Spleen (tissue), 11 donors: ENCODE results near the gene DDX17. TPM values are rescaled to one million over a fixed set of nuclear protein-coding genes. Genes with fewer than 3 reads are reported as not detected.

Source experiments
- DNase-seq: peaks from one replicate; pipeline ENCODE4 v3.0.0-alpha.2; 2020
- H3K27ac ChIP-seq, 8 donors: fragments of 200-600 bp; sonication (generic) in 7 of 8; 1 replicate in 4 of 8; 2 replicates in 4 of 8; pipeline versions ENCODE4 v1.5.0 to v1.8.0; 2016 to 2021; ENCODE audit warnings: inconsistent platforms in 4 of 8, mild to moderate bottlenecking in 4 of 8, moderate library complexity in 1 of 8
- H3K27me3 ChIP-seq, 7 donors: fragments of 200-600 bp; sonication (generic) in 6 of 7; replicated peaks in 1 of 7; 1 replicate in 4 of 7; 2 replicates in 3 of 7; pipeline versions ENCODE4 v1.5.0 to v1.8.0; 2016 to 2021; ENCODE audit warnings: inconsistent platforms in 3 of 7, mild to moderate bottlenecking in 1 of 7
- H3K36me3 ChIP-seq, 6 donors: fragments of 200-600 bp; sonication (generic) in 5 of 6; 1 replicate in 4 of 6; 2 replicates in 2 of 6; pipeline versions ENCODE4 v1.5.0 to v1.8.0; 2016 to 2021; ENCODE audit warnings: inconsistent platforms in 2 of 6
- H3K4me1 ChIP-seq, 6 donors: fragments of 200-600 bp; sonication (generic) in 5 of 6; 1 replicate in 3 of 6; 2 replicates in 3 of 6; pipeline versions ENCODE4 v1.5.0 to v1.8.0; 2016 to 2021; ENCODE audit warnings: inconsistent platforms in 3 of 6
- H3K4me3 ChIP-seq, 8 donors: fragments of 200-600 bp; sonication (generic) in 7 of 8; 1 replicate in 4 of 8; 2 replicates in 4 of 8; pipeline versions ENCODE4 v1.5.0 to v1.8.0; 2016 to 2021; ENCODE audit warnings: inconsistent platforms in 4 of 8, mild to moderate bottlenecking in 4 of 8, moderate library complexity in 2 of 8
- H3K9me3 ChIP-seq, 8 donors: fragments of 200-600 bp; sonication (generic) in 7 of 8; 1 replicate in 4 of 8; 2 replicates in 4 of 8; pipeline versions ENCODE4 v1.5.0 to v1.8.0; 2016 to 2021; ENCODE audit warnings: inconsistent platforms in 4 of 8
- CTCF ChIP-seq, 11 experiments: fragments of 200-600 bp in 7 of 11; fragments of 450-650 bp in 4 of 11; sonication (generic) in 4 of 11; IDR thresholded peaks in 8 of 11; conservative IDR thresholded peaks in 3 of 11; 1 replicate in 7 of 11; 2 replicates in 4 of 11; pipeline versions ENCODE4 v1.4.0 to v1.8.0; 2016 to 2021; ENCODE audit warnings: antibody characterized with exemption in 11 of 11, inconsistent platforms in 4 of 11, mild to moderate bottlenecking in 1 of 11
- POLR2A ChIP-seq, 3 donors: fragments of 450-650 bp; IDR thresholded peaks; one replicate each; pipeline ENCODE4 v1.5.1; 2017; ENCODE audit warnings: antibody characterized with exemption in 3 of 3, mild to moderate bottlenecking in 1 of 3
- POLR2AphosphoS5 ChIP-seq, 3 donors: sonication (generic); formaldehyde crosslinking; IDR thresholded peaks; one replicate each; pipeline ENCODE4 v1.5.1; 2017; ENCODE audit warnings: antibody characterized with exemption in 3 of 3
- WGBS, 5 donors: extraction: QIAGEN DNeasy Blood & Tissue Kit in 3 of 5; methylation state at CpG; one replicate each; pipeline versions ENCODE4 v1.1.5 to v1.1.7; 2013 to 2018; 5-methylcytosine and 5-hydroxymethylcytosine counted together
- intact Hi-C: fragments of 100-400 bp; cut with DNase I; formaldehyde crosslinking; loops from one replicate; pipeline ENCODE4 v1.15.0; 2023; ENCODE audit warnings: low total_unique reads
- polyA plus RNA-seq, 3 donors: library from polyadenylated mRNA; stranded (reverse); fragments of 200-250 nt; gene quantifications; one replicate each; pipeline ENCODE4 v1.2.1, GENCODE V29; 2013
- total RNA-seq, 7 donors: library from RNA; depleted of rRNA in 3 of 7; stranded (reverse); fragments of >200 nt in 3 of 7; fragmentation: NEBNext Ultra II Directional in 4 of 7; extraction: Animal tissue kit (Norgen Biotek cat#: 25700) in 4 of 7; gene quantifications; one replicate each; pipeline versions ENCODE4 v1.1.0 to v1.2.1, GENCODE V29; 2016 to 2021
- donor health status: healthy with polysubstance abuse.
- donor health status: DM: no; HTN: no; CAD: no; lungs with moderate emphysema.
- donor health status: DM: no; HTN: no; CAD: no.
- donor health status: Bipolar disorder and iron deficiency.
- donor health status: healthy.
- donor health status: DM: no; HTN: no; CAD: no.
- donor health status: DM: yes; HTN: yes; CAD: no.

Gene DDX17
- total and polyA plus RNA-seq, 10 donors = 150 to 818 (median 606) TPM

DNA sequence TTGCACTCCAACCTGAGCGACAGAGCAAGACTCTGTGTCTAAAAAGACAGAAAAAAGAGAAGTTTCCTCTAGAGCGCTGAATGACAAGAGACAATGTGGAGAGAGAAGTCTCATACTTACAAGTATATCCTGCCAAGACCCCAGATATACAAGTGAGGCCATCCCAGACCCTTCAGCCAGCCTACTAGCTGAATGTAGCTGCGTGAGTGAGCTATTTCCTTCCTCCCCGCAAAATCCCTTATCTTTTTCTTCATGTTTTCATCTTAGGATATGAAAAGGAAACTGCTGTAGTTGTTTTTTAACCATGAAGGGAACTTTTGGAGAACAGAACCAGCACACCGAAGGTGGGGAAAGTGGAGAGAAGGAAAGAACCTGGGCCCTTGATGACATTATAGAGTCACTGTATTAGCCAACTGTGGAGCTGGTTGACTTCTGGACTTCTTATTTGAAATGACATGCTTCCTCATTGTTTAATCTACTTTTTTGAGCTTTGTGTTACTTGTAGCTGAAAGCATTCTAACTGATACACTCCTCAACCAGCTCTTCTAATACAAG, 4.4 kb upstream of the DDX17 start:
- intact Hi-C loops = no loop called here
- no peak for DNase-seq
- WGBS, 5 donors = 50 to 71% (median 65%) methylated on average over 5 of the region's 5 CpGs
- Histone ChIP-seq H3K4me1 (peaks cover 0 to 10% (median 8%) of the 10 kb centered on the region in 6 donors), H3K27ac (no peak overlapping the region), H3K9me3 (no peaks in the 10 kb centered on the region), H3K4me3 (no peak overlapping the region), H3K36me3 (no peaks in the 10 kb centered on the region), H3K27me3 (peaks cover 0 to 3% (median 0%) of the 10 kb centered on the region in 7 donors)
- TF ChIP-seq POLR2A (IDR thresholded peaks at IDR 0.05) (no peak), POLR2AphosphoS5 (IDR thresholded peaks at IDR 0.05) (no peak), CTCF (IDR thresholded peaks at IDR 0.05 in 8 of 11, conservative IDR thresholded peaks at IDR 0.05 in 3 of 11) (no peak)

GRCh38 chr22:38505541-38506117, 482 bp downstream of the DDX17 start:
- Histone ChIP-seq H3K27ac (peak overlapping the region; percentile 94 to 100 (median 100)), H3K9me3 (no peaks in the 10 kb centered on the region), H3K4me1 (peaks cover 31 to 55% (median 48%) of the 10 kb centered on the region in 6 donors), H3K36me3 (peaks cover 0 to 38% (median 15%) of the 10 kb centered on the region in 6 donors), H3K4me3 (peak overlapping the region; percentile 66 to 89 (median 69)), H3K27me3 (peaks cover 0 to 3% (median 0%) of the 10 kb centered on the region in 7 donors)
- TF ChIP-seq POLR2AphosphoS5 (IDR thresholded peaks at IDR 0.05) = no peak
- intact Hi-C loops = no loop called here
- 0 to 1% (median 0%) methylated on average over 34 to 69 of the region's 69 CpGs for WGBS, 5 donors
- peak; percentile 91 for DNase-seq

- H3K4me1 ChIP-seq = peaks cover 31 to 62% (median 51%) of the 10 kb centered on the region in 6 donors
- H3K36me3 ChIP-seq = peaks cover 0 to 45% (median 22%) of the 10 kb centered on the region in 6 donors
- no peaks in the 10 kb centered on the region for H3K9me3 ChIP-seq
- TF ChIP-seq CTCF (IDR thresholded peaks at IDR 0.05 in 8 of 11, conservative IDR thresholded peaks at IDR 0.05 in 3 of 11) (no peak), POLR2AphosphoS5 (IDR thresholded peaks at IDR 0.05) (peak; percentile 69 to 70 (median 70)), POLR2A (IDR thresholded peaks at IDR 0.05) (peak in 1 of 3 donors; percentile 2)
- DNase-seq = peak; percentile 90
- WGBS, 5 donors = 1 to 2% (median 1%) methylated on average over 35 of the region's 35 CpGs
- intact Hi-C loops = no loop called here
- peak overlapping the region; percentile 94 to 100 (median 100) for H3K27ac ChIP-seq
- H3K27me3 ChIP-seq = peaks cover 0 to 3% (median 0%) of the 10 kb centered on the region in 7 donors
- peak overlapping the region; percentile 66 to 89 (median 69) for H3K4me3 ChIP-seq
These were observed 1.2 kb downstream of the DDX17 start for GRCh38 chr22:38504731-38505540.

DNA sequence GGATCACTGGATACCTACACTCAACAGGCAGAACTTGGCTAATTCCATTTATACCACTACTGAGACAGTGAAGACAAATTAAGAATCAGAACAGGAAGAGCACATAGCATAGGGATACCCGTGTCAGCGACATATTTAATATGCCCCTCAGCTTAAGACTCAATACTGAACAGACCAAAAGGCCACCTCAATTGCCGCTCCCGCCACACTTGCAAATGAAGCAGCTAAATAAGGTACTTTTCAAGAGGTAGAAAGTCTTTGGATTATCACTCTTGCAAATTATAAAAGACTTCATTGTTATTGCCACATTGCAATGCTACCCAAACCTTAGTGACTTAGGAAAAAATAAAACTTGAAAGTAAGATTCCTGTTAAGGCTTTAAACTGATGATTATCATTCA, 3.1 kb downstream of the DDX17 start:
- Histone ChIP-seq H3K27me3 (peaks cover 0 to 3% (median 0%) of the 10 kb centered on the region in 7 donors), H3K27ac (peak overlapping the region in 6 of 8 donors; percentile 35 to 100 (median 97)), H3K36me3 (peaks cover 0 to 64% (median 41%) of the 10 kb centered on the region in 6 donors), H3K4me1 (peaks cover 33 to 81% (median 65%) of the 10 kb centered on the region in 6 donors), H3K9me3 (no peaks in the 10 kb centered on the region), H3K4me3 (peak overlapping the region in 7 of 8 donors; percentile 13 to 89 (median 69))
- TF ChIP-seq POLR2AphosphoS5 (IDR thresholded peaks at IDR 0.05) (no peak), POLR2A (IDR thresholded peaks at IDR 0.05) (no peak), CTCF (IDR thresholded peaks at IDR 0.05 in 8 of 11, conservative IDR thresholded peaks at IDR 0.05 in 3 of 11) (no peak)
- DNase-seq = no peak
- intact Hi-C loops = no loop called here
- 30 to 47% (median 41%) methylated on average over 4 of the region's 4 CpGs for WGBS, 5 donors
